ENCODE results near the gene CCDC92.

The CCDC92 gene

GRCh38 chr12:123938679-123939480, 33.8 kb downstream of the CCDC92 start:
- FAIRE-seq (no peak), DNase-seq (ENCODE audit: insufficient read length, low spot score) (no peak)

GRCh38 chr12:123937707-123938591, 34.7 kb downstream of the CCDC92 start:
- DNase-seq (ENCODE audit: insufficient read length, low spot score) (peak; percentile 41), FAIRE-seq (peak; percentile 51)

- FAIRE-seq, result no peak
Observed at GRCh38 chr12:123936956-123937706, 35.5 kb downstream of the CCDC92 start.

GRCh38 chr12:123936471-123936870, 36.2 kb downstream of the CCDC92 start:
- no peak for DNase-seq (ENCODE audit: insufficient read length, low spot score)
- FAIRE-seq, result no peak

More at GRCh38 chr12:123936956-123937706, 35.5 kb downstream of the CCDC92 start:
- no peak for DNase-seq (ENCODE audit: insufficient read length, low spot score)

GRCh38 chr12:123935956-123936355, 36.7 kb downstream of the CCDC92 start:
- DNase-seq (ENCODE audit: insufficient read length, low spot score), result no peak
- no peak for FAIRE-seq

- DNase-seq (ENCODE audit: insufficient read length, low spot score) (no peak), FAIRE-seq (no peak)
Observed at GRCh38 chr12:123934829-123935228, 37.8 kb downstream of the CCDC92 start.

- DNase-seq (ENCODE audit: insufficient read length, low spot score) (no peak), FAIRE-seq (no peak)
Observed at GRCh38 chr12:123934016-123934620, 38.5 kb downstream of the CCDC92 start.

- DNase-seq (ENCODE audit: insufficient read length, low spot score) (no peak), FAIRE-seq (no peak)
Observed at GRCh38 chr12:123933214-123933613, 39.4 kb downstream of the CCDC92 start.

GRCh38 chr12:123931686-123932321, 40.8 kb downstream of the CCDC92 start:
- DNase-seq (ENCODE audit: insufficient read length, low spot score) (no peak), FAIRE-seq (no peak)

GRCh38 chr12:123929946-123930583, 42.6 kb downstream of the CCDC92 start:
- FAIRE-seq (no peak), DNase-seq (ENCODE audit: insufficient read length, low spot score) (no peak)

GRCh38 chr12:123928897-123929296, 43.7 kb downstream of the CCDC92 start:
- DNase-seq (ENCODE audit: insufficient read length, low spot score), result no peak
- no peak for FAIRE-seq

GRCh38 chr12:123928274-123928865, 44.3 kb downstream of the CCDC92 start:
- DNase-seq (ENCODE audit: insufficient read length, low spot score), result no peak
- FAIRE-seq, result no peak

GRCh38 chr12:123924539-123924938, 48.1 kb downstream of the CCDC92 start:
- no peak for FAIRE-seq

GRCh38 chr12:123923927-123924326, 48.7 kb downstream of the CCDC92 start:
- no peak for FAIRE-seq
- DNase-seq (ENCODE audit: insufficient read length, low spot score), result no peak

More at GRCh38 chr12:123924539-123924938, 48.1 kb downstream of the CCDC92 start:
- no peak for DNase-seq (ENCODE audit: insufficient read length, low spot score)

GRCh38 chr12:123923038-123923437, 49.6 kb downstream of the CCDC92 start:
- FAIRE-seq (no peak), DNase-seq (ENCODE audit: insufficient read length, low spot score) (no peak)

GRCh38 chr12:123919980-123920360, 52.7 kb downstream of the CCDC92 start:
- no peak for DNase-seq (ENCODE audit: insufficient read length, low spot score)
- FAIRE-seq, result no peak

GRCh38 chr12:123917337-123917850, 55.2 kb downstream of the CCDC92 start:
- no peak for DNase-seq (ENCODE audit: insufficient read length, low spot score)

GRCh38 chr12:123916729-123917128, 55.9 kb downstream of the CCDC92 start:
- no peak for FAIRE-seq

More at GRCh38 chr12:123917337-123917850, 55.2 kb downstream of the CCDC92 start:
- FAIRE-seq, result no peak

More at GRCh38 chr12:123916729-123917128, 55.9 kb downstream of the CCDC92 start:
- no peak for DNase-seq (ENCODE audit: insufficient read length, low spot score)
